Mesenteric fat pad (tissue), 1 donor: ENCODE results near the gene WDR5B. TPM values are rescaled to one million over a fixed set of nuclear protein-coding genes. Genes with fewer than 3 reads are reported as not detected.
"Not testable (repeated sequence)": the region's sequence is repeated elsewhere in the genome, so short reads cannot be mapped to it uniquely, and the experiment has no call there.

ENCODE experiments used
- DNase-seq: peaks from one replicate; pipeline ENCODE4 v3.0.0-alpha.2; 2020; ENCODE audit warnings: low spot score
- long read RNA-seq: library from polyadenylated mRNA; unstranded; transcript quantifications from one replicate; pipeline ENCODE4 v2.0.0, GENCODE V29; 2020
- total RNA-seq: library from RNA; stranded (reverse); fragmentation: NEBNext Ultra II Directional; extraction: Animal tissue kit (Norgen Biotek cat#: 25700); gene quantifications from one replicate; pipeline ENCODE4 v1.2.1, GENCODE V29; 2021
- donor health status: DM: yes; HTN: yes; CAD: no.

The WDR5B gene
- total RNA-seq, result 4.0 TPM
- long read RNA-seq, transcript WDR5B-201 (1 exons, 3,720 nt), result major isoform, 20 of 20 reads
- long read RNA-seq, partial matches to known transcripts, result 0 of 20 reads
- long read RNA-seq, other reads (novel, unspliced or antisense), result 0 of 20 reads

DNA sequence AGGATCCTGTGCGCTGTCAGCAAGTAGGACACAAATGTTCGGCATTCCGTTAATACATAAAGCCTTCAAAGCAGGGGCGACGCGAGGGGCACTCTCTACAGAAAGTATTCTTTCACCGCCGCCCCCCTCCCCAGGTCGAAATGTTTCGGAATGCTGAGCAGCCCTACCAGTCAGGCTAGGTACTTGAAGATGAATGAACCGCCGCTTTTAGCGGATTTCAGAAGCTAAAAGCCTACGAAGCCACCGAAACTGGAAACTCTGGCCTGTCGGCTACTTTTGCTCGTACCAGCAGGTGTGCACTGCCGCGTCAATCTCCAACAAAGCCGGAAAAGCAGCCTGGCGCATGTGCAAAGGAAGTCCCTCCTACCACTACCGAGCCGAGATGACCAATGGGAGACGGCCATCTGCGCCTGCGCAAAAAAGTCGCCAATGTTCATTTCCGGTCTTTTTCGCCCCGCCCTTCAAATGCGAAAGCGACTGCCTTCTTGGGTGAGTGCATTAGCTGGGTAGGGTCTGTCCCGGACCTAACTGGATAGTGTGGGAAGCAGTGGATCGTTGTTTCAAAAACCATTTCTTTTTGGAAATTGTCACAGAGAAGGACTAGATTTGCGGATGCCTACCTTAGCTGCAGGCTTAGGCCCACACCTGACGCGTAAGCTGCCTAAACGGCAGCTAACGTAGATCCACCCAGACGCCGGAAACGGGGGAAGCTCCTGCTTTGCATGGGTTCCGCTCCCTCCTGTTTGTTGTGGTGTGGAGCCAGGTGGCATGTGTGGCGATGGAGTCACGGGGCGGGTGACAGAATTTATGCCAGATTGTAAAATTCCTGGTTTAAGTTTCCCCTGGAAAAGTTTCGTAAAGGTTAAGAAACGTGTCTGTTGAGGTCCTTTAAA is at the start of gene WDR5B:
TSS of gene WDR5B (minus strand) at position 301 of the 893 bp plus-strand sequence. CDS start 534 bp downstream, outside the sequence.
- DNase-seq, result peak; percentile 99

- DNase-seq, result no peak
These were observed 48.8 kb upstream of the WDR5B start for GRCh38 chr3:122464659-122465058.

DNA sequence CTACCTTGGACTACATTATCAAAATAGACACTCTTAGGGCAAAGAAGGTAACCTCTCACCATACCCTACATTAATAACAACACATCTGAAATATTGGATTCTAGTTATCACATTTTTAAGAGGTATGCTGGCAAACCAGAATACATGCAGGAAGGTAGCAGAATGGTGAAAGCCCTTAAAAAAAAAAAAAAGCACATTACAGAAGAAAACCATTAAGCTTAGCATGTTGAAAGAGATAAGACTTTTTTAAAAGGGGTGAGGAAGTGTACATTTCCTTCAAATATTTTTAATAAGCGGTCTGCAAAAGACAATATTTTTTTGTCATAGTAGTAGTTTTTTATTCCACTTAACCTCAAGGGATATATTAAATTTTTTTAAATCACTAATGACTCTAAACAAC is 46.5 kb upstream of the WDR5B start:
- no peak for DNase-seq

- DNase-seq, result no peak
These were observed 45.9 kb upstream of the WDR5B start for GRCh38 chr3:122461806-122462205.

DNA sequence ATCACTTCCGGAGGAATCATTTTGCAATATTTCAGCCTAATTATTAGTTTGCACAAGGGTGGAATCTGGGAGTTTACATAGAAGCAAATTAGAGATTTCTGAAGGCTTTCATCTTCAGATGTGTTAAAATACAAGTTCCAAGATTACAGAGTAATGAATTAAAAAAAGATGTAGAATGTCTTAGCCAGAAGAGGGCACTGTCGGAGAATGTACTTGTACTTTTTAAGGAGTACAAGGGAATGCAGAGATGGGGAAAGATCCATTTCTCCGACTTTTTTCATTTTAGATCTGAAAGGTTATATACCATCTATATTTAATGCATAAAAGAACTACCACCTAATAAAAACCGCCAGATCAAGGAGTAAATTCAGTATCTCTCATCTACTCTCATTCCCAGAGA is 43.1 kb upstream of the WDR5B start:
- DNase-seq, result no peak

GRCh38 chr3:122457706-122458105 is 41.8 kb upstream of the WDR5B start:
- DNase-seq, result no peak

GRCh38 chr3:122456074-122456473 is 40.2 kb upstream of the WDR5B start:
- no peak for DNase-seq

- no peak for DNase-seq
These were observed 35.5 kb upstream of the WDR5B start for GRCh38 chr3:122451371-122451770.

- DNase-seq, result not testable (repeated sequence)
These were observed 32.4 kb upstream of the WDR5B start for GRCh38 chr3:122448218-122448617.

DNA sequence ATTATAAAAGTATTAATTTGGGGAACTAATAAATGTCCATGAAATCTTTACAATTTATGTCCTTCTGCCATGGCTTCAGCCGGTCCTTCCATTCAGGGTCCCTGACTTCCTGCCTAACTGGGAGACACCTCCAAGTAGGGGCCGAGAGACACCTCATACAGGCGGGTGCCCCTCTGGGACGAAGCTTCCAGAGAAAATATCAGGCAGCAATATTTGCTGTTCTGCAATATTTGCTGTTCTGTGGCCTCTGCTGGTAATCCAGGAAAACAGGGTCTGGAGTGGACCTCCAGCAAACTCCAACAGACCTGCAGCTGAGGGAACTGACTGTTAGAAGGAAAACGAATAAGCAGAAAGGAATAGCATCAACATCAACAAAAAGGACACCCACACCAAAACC is 28.6 kb upstream of the WDR5B start:
- not testable (repeated sequence) for DNase-seq

DNA sequence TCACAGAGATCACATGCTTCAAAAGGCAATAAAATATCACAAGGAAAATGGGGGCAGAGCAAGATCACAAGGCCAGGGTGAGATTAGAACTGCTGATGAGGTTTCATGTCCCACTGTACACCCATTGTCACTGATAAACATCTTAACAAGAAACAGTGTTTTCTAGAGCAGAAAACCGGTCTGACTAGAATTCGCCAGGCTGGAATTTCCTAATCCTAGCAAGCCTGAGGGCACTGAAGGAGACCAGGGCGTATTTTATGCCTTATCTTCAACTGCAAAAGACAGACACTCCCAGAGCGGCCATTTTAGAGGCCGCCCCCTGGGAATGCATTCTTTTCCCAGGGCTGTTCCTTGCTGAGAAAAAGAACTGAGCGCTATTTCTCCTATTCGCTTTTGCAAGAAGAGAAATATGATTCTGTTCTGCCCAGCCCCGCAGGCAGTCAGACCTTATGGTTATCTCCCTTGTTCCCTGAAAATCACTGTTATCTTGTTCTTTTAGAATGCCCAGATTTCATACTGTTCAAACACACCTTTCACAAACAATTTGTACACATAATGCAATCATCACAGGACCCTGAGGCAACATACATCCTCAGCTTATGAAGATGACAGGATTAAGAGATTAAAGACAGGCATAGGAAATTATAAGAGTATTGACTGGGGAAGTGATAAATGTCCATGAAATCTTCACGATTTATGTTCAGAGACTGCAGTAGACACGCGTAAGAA is 28.1 kb upstream of the WDR5B start:
- not testable (repeated sequence) for DNase-seq

- no peak for DNase-seq
These were observed 27.2 kb upstream of the WDR5B start for GRCh38 chr3:122443090-122443489.

GRCh38 chr3:122435950-122436349 is 20.1 kb upstream of the WDR5B start:
- DNase-seq, result no peak

- DNase-seq, result no peak
These were observed 14.5 kb upstream of the WDR5B start for GRCh38 chr3:122430371-122430770.

DNA sequence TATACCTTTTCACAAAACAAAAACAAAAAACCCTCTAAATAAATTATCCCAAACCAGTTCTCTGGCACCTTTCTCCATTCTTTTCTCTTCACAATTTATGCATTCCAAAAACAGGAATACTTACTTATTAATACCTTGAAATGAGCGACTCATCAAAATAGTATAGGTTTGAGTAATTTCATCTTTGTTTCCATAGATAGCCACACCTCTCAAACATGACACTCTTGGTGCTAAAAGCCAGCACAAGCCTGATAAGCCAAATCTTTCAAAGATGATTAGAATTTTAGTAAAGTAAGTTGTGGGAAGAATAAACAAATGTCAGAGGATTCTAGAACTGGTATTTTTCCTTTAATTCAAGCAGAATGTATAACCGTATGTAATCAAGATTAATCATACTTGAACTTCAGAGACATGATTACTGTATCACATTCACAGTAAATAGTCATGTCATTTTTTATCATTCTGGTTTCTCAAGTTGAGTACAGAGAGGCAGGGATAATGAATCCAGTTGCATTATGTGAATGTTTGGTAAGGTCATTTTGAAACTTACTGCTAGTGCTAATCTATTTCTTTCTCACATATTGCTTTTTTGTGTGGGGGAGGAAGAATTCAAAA is 12.1 kb upstream of the WDR5B start:
- DNase-seq, result no peak

DNA sequence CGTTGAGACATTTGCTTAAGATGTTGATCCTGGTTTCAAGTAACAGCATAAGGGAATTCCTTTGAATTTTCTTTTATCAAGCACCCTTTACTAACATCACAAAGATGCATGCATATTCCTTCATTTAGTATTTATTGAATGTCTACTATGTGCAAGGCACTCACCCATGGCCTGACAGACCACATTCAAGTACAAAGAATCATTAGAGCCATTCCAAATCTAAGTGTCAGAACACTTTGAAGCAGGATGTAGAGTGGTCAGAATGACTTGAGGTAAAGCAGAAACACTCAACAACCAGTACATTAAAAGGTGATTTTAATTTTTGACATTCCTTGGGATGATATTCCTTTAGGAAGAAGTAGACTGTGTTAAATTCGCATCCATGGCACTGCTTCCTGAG is 6.0 kb upstream of the WDR5B start:
- DNase-seq, result no peak

GRCh38 chr3:122421101-122421500 is 5.2 kb upstream of the WDR5B start:
- DNase-seq, result no peak

DNA sequence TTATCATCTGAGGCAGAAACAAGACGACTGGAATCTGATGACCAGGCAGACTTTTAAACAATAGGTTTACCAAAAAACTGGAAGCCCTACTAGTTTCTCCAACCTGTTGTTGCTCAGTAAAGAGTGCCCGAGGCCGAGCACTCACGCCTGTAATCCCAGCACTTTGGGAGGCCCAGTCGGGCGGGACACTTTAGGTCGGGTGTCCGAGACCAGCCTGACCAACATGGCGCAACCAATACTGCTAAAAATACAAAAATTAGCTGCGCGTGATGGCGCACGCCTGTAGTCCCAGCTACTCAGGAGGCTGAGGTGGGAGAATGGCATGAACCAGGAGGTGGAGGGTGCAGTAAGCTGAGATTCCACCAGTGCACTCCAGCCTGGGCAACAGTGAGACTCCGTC is 1.1 kb upstream of the WDR5B start:
- no peak for DNase-seq

GRCh38 chr3:122415104-122415744 is 638 bp downstream of the WDR5B start:
- no peak for DNase-seq

GRCh38 chr3:122414391-122414790 is 1.5 kb downstream of the WDR5B start:
- DNase-seq, result no peak

DNA sequence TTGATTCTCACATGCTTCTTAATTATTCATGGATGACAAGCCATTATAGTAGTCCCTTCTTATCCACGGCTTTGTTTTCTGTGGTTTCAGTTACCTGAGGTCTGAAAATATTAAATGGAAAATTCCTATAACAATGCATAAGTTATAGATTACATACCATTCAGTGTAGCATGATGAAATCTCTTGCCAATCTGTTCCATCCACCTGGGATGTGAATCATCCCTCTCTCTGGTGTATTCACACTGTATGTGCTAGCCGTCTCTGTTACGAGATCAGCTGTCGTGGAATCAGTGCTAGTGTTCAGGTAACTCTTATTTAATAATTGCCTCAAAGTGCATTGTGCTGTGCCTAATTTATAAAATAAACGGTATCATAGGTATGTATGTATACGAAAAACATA is 5.2 kb downstream of the WDR5B start:
- no peak for DNase-seq
